NCI-H2227 (cell line): ENCODE data around the gene BNC2.
A peak's percentile ranks its signal among the peaks of the same experiment; 100 is the strongest.

Source experiments
- DNase-seq: peaks from one replicate; lab custom pipeline; 2025; ENCODE audit not compliant: unreplicated experiment; lab: John Stamatoyannopoulos, UW

Gene BNC2

DNA sequence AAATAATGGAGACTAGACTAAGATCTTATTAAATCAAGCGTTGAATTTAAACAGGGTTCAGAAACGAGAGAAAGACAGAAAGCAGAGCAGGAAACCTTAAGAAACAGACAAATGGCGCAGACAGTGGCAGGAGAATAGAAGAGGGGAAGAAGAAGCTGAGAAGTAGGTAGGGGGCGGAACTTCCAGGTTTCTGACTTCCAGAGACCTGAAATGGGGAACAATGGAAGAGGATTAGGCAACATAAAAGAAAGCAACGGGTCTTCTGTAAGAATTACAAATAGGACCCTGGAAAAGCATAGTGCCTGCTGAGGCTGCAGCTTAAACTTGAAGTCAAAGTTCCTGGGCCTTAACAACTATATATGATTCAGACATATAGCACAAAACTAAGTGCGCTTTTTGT lies 101.7 kb downstream of the BNC2 start:
- DNase-seq, result no peak

GRCh38 chr9:16767366-16767765 lies 103.1 kb downstream of the BNC2 start:
- no peak for DNase-seq

DNA sequence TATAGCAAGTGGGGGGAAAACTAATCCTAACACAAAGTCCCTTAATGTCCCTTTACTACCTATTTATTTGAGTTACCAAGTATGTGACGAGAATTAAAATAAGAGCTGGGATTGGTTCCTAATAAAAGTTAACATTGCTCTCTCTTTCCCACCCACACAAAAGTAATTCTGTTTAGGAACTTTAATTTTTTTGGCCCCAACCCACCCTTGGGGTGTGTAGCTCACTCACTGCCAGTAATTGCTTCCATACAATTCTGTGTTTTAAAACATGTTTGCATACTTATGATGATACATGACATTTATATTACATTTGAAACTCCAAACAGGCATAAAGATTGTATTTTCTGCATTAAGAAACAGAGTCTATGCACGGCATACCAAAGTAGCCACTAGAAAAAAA lies 106.5 kb downstream of the BNC2 start:
- no peak for DNase-seq

- no peak for DNase-seq
Observed at GRCh38 chr9:16755467-16756160, 114.9 kb downstream of the BNC2 start.

DNA sequence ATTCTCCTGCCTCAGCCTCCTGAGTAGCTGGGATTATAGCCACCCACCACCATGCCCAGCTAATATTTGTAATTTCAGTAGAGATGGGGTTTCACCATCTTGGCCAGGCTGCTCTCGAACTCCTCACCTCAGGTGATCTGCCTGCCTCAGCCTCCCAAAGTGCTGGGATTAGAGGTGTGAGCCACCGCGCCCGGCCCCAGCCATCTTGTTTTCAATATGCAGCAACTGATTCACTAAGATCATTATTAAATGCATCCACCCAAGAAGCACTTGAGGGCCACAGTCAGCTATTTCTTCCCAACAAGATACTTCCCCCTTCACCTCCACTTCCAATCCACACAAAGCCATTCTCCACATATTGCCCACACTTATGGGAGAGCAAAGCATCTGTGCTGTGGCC lies 115.8 kb downstream of the BNC2 start:
- DNase-seq, result no peak

- DNase-seq, result no peak
Observed at GRCh38 chr9:16753256-16753655, 117.2 kb downstream of the BNC2 start.

- DNase-seq, result no peak
Observed at GRCh38 chr9:16752601-16753000, 117.9 kb downstream of the BNC2 start.

DNA sequence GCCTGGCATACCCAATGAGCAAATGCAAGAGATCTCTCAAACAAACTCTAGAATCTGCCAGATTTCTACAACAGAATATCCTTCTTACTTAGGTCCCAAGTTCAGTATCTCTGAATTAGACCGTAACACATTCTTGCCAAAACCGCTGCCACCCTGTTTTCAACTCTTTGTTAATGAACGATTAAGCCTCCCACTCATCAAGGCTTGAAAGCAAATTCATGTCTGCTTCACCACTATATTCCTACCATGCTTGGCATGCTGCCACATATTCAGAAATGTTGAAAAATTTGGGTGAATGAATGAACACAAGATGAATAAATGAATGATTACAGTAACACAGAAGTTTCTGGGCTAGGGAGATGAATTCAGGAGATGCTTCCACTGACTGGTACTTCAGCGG lies 119.9 kb downstream of the BNC2 start:
- no peak for DNase-seq

GRCh38 chr9:16745359-16745758 lies 125.1 kb downstream of the BNC2 start:
- no peak for DNase-seq

DNA sequence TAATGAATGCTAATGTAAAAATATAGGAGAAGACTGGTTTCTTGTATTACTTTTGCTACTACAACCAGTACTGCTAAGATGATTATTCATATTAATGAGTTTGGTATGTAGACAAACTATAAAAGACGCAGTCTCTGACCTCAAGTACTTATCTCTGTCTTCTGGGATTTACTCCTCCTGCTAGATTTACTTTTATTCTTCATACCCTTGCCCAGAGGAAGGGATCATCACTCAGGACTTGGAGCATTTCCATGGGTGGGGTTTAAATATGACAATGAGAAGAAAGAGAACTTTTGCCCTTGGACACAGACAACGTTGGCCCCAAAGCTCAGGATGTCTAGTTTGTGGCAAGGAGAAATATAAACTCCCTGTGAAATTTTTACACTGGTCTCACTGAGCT lies 126.1 kb downstream of the BNC2 start:
- no peak for DNase-seq

GRCh38 chr9:16743375-16743774 lies 127.1 kb downstream of the BNC2 start:
- DNase-seq, result no peak

DNA sequence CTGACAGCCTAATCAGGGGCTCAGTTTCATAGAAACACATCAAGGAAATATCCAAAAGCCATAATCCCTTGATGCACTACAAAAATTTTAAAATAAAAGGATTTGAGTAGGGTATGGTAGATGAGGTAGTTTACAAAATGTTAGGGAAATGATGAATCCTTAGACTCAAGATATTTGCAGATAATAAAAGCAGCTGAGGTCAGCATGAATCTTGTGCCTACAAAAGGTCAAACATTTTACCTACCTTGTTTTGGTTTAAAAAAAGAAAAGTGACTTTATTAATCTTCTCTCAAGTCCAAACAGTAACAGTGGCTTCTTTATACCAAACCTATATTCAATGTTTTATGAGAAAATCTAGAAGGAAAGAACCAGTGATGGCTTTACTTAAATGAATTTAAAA lies 135.5 kb downstream of the BNC2 start:
- DNase-seq, result no peak

DNA sequence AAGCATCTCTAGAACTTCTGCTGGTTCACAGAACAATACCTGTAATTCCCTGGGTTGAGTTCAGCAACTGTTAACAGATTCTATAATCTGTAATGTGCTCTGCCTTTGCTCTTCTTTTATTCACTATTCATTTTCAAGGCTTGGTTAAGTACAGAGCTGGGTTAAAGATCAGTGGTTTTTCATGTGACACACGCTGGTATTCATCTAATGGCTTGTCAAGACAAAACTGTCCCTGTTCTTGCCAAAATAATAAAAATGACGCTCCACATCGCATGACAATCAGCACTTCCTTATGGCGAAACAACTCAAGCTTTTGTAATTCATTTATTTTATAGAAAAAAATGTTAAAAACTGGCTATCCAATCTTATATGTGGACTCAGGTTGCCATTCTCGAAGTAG lies 137.9 kb downstream of the BNC2 start:
- DNase-seq, result no peak

DNA sequence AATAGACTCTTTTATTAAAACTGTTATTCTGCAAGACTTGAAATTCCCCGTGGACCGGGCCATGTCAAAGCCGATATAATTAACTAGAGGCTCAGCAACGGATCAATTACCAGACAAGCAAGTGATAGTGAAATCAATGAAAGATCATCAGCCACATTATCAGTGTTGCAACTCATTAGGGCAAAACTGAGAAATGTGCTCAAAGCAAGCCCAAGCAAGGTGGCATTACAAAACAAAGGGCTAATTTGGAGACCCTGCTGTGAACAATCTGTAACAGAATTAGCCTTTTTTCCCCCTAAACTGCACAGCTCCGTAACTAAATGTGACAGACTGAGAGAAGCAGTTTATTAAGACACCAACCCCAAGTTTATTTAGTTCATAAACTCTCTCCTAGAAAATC lies 140.3 kb downstream of the BNC2 start:
- no peak for DNase-seq

GRCh38 chr9:16729651-16730050 lies 140.8 kb downstream of the BNC2 start:
- DNase-seq, result peak; percentile 91

DNA sequence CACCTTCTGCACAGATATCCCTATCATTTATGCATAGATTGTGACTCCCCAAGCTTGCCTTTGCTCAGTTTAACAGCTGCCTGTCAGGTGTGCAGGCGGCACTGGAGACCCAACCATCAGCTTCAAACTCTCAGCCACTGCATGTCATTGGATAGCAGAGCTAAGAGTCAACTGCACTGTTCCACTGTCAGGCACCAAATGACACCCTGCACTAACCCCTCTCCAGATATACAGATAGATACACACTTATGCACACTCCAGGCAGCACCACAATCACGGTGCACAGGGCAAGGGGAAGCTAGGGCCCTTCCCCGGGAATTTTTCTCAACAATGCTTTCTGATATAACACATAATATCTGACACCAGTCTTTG lies 142.3 kb downstream of the BNC2 start:
- peak; percentile 53 for DNase-seq

- DNase-seq, result peak; percentile 53
Observed at GRCh38 chr9:16727452-16728136, 142.9 kb downstream of the BNC2 start.

DNA sequence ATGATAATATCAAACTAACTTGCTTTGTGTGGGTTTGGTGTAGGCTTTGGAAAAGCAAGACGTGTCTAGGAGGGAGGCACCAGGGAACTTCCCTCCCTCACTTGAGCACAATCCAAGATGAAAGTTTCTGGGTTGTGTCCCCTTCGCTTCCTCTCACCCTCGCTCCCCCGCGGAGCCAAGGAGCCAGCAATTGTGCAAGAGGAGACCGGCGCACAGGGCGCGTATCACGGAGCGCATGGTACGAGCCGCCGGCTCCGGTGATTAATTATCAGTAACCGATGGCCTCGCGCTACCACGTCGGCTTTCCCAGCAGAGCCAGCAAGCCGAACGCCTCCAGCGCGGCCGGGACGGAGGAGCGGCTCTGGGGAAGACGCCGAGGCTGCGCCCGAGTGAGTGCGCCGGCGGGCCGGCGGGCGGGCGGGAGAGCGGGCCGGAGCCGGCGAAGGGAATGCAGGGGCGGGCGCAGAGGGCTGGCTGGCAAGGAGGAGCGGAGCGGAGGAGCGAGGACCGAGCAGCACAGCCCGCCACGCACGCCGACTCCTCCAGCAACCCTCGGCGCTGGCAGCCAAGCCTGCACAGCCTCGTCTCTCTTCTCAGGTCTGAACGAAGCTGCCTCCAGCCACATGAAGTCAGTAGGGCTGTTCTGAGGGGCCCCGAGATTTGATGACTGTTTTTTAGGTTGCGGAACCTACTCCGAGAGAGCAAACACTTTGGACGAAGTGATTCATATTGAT lies 143.6 kb downstream of the BNC2 start:
- DNase-seq, result peak; percentile 74

DNA sequence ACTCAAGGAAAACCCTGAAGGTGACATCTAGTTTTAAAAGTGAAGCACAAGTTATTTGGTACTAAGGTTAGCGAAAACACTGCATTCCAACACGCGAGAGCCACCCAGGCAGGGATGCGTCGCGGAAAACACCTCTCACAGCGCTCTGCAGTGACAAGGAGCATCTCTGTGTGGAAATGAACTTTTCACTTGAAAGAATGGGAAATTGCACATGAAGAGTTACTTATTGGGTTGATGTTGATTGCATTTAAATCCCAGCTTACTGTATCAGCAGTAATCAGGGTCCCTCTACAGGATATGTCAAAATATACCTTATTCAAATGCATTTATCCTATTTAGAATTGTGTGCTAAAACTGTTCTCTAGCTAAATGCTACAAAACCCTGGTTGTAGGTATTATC lies 144.4 kb downstream of the BNC2 start:
- DNase-seq, result no peak

DNA sequence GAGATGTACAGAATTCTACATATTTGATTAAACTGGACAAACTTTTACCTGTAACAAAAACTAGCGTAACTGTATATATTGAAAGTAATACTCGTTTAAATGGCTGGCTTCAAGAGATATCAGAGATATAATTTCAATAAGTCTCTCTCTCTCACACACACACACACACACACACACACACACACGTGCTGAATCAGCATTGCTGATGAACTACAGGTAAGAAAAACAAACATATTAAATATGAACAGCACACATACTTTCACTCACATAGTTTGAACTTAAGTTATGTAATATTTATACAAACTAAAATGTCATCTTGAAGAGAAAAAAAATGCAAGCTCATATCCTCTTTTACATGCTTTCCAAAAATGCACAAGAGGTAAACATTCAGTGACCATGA lies 145.4 kb downstream of the BNC2 start:
- DNase-seq, result no peak

DNA sequence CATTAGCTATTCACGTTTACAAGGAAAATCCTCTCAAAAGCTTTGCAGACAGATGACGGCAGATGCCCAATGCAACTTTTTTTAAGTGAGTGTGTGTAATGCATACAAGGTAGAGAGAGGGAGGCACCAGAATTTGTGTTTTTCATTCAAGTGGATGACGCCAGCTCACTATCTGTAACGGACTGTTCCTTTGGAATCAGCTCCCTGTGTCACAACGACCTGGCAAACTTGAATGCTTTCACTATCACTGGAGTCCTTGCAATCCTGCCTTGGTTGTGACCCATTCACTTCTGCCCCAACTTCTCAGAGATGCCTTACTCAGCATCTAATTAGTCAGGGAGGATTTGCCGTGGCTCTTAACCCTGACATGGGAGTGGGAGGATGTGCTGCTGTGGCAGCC lies 148.5 kb downstream of the BNC2 start:
- no peak for DNase-seq

GRCh38 chr9:16720386-16720785 lies 150.1 kb downstream of the BNC2 start:
- DNase-seq, result no peak
